PC-3 (cell line): Measurements from ENCODE around the gene USP17L20. TPM values are rescaled to one million over a fixed set of nuclear protein-coding genes. Genes with fewer than 3 reads are reported as not detected.
"Not testable (repeated sequence)": the region's sequence is repeated elsewhere in the genome, so short reads cannot be mapped to it uniquely, and the experiment has no call there.

Experiments
- ATAC-seq: fragments of 200-7000 bp; cut with Tn5 transposase; 2 replicates; pipeline ENCODE4 v1.9.1; 2020; ENCODE audit warnings: mild to moderate bottlenecking, moderate library complexity
- Bru-seq: library from RNA; stranded (reverse); fragments of 400-500 nt; gene quantifications from one replicate; lab custom pipeline; 2021; lab: Mats Ljungman, UMichigan
- BruChase-seq, 2 experiments: library from RNA; stranded (reverse); fragments of 400-500 nt; gene quantifications; one replicate each; lab custom pipeline; 2021; lab: Mats Ljungman, UMichigan
- BruUV-seq: library from RNA; stranded (reverse); fragments of 400-500 nt; replicated peaks from 2 replicates; lab custom pipeline; 2021; lab: Mats Ljungman, UMichigan
- CTCF ChIA-PET: fragments of 300-600 bp; sonication (Branson Sonifier 250); formaldehyde crosslinking; loops from one replicate; lab custom pipeline; 2022; ENCODE audit warnings: antibody characterized with exemption; lab: Charles Lee
- POLR2A ChIA-PET: fragments of 300-600 bp; sonication (Branson Sonifier 250); formaldehyde crosslinking; loops from one replicate; lab custom pipeline; 2022; ENCODE audit warnings: antibody characterized with exemption; ENCODE audit not compliant: unreplicated experiment; lab: Charles Lee
- DNase-seq: peaks from one replicate; pipeline ENCODE4 v3.0.0-alpha.2; 2015
- H2AFZ ChIP-seq: fragments of 300-600 bp; sonication (generic); 2 replicates; pipeline ENCODE4 v1.6.0; 2016; ENCODE audit warnings: antibody characterized with exemption, low read length
- H3F3A ChIP-seq: fragments of 300-600 bp; sonication (generic); one replicate; pipeline ENCODE4 v1.6.0; 2017; ENCODE audit warnings: antibody characterized with exemption, low read length, control low read depth, mild to moderate bottlenecking; ENCODE audit not compliant: unreplicated experiment
- H3K27ac ChIP-seq: fragments of 300-600 bp; sonication (generic); 2 replicates; pipeline ENCODE4 v1.5.1; 2016; ENCODE audit warnings: mild to moderate bottlenecking, low read length
- H3K27me3 ChIP-seq: fragments of 300-600 bp; sonication (generic); 2 replicates; pipeline ENCODE4 v1.6.1; 2016; ENCODE audit warnings: low read length, mixed read lengths
- H3K36me3 ChIP-seq: fragments of 300-600 bp; sonication (generic); 2 replicates; pipeline ENCODE4 v1.6.1; 2016; ENCODE audit warnings: low read depth, mixed run types, low read length, mixed read lengths
- H3K4me1 ChIP-seq: fragments of 300-600 bp; sonication (generic); 2 replicates; pipeline ENCODE4 v1.5.1; 2016; ENCODE audit warnings: low read length; ENCODE audit not compliant: insufficient read depth
- H3K4me2 ChIP-seq: fragments of 300-600 bp; sonication (generic); 2 replicates; pipeline ENCODE4 v1.6.0; 2016; ENCODE audit warnings: low read length
- H3K4me3 ChIP-seq: fragments of 300-600 bp; sonication (generic); 2 replicates; pipeline ENCODE4 v1.5.1; 2016; ENCODE audit warnings: mild to moderate bottlenecking, low read length, mixed read lengths
- H3K79me2 ChIP-seq: fragments of 300-600 bp; sonication (generic); 2 replicates; pipeline ENCODE4 v1.6.1; 2017; ENCODE audit warnings: low read length, mixed read lengths
- H3K9ac ChIP-seq: fragments of 300-600 bp; sonication (generic); 2 replicates; pipeline ENCODE4 v1.6.0; 2016; ENCODE audit warnings: mild to moderate bottlenecking, low read length
- H3K9me2 ChIP-seq: fragments of 300-600 bp; sonication (generic); replicated peaks from 2 replicates; pipeline ENCODE4 v1.6.1; 2016; ENCODE audit warnings: mixed run types, low read length, mixed read lengths
- H3K9me3 ChIP-seq: fragments of 300-600 bp; sonication (generic); 2 replicates; pipeline ENCODE4 v1.6.1; 2016; ENCODE audit warnings: low read length, mixed read lengths
- H4K20me1 ChIP-seq: fragments of 300-600 bp; sonication (generic); 2 replicates; pipeline ENCODE4 v1.6.1; 2016; ENCODE audit warnings: low read length, mixed read lengths
- intact Hi-C: fragments of 100-400 bp; cut with micrococcal nuclease; formaldehyde crosslinking; loops from 2 replicates; pipeline ENCODE4 v1.9.0; 2023
- long read RNA-seq: library from polyadenylated mRNA; unstranded; transcript quantifications from one replicate; pipeline ENCODE4 v2.0.0, GENCODE V29; 2021; ENCODE audit not compliant: unreplicated experiment
- total RNA-seq: library from RNA; depleted of rRNA; stranded (reverse); fragments of >200 nt; gene quantifications from 2 replicates; pipeline ENCODE4 v1.2.3, GENCODE V29; 2014; rRNA removed

USP17L20 gene, protein sequence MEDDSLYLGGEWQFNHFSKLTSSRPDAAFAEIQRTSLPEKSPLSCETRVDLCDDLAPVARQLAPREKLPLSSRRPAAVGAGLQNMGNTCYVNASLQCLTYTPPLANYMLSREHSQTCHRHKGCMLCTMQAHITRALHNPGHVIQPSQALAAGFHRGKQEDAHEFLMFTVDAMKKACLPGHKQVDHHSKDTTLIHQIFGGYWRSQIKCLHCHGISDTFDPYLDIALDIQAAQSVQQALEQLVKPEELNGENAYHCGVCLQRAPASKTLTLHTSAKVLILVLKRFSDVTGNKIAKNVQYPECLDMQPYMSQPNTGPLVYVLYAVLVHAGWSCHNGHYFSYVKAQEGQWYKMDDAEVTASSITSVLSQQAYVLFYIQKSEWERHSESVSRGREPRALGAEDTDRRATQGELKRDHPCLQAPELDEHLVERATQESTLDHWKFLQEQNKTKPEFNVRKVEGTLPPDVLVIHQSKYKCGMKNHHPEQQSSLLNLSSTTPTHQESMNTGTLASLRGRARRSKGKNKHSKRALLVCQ
- total RNA-seq, result not detected in 2 replicates
- Bru-seq, nascent RNA, result not detected
- not detected for BruChase-seq, experiment 1, labeled RNA remaining after a 6-hour chase
- BruChase-seq, experiment 2, labeled RNA remaining after a 2-hour chase, result not detected
- long read RNA-seq, result 0 reads

- H3F3A ChIP-seq, H3K36me3 ChIP-seq, H3K4me3 ChIP-seq, H2AFZ ChIP-seq, H3K4me2 ChIP-seq, H3K9ac ChIP-seq, H3K27ac ChIP-seq, H3K27me3 ChIP-seq, CTCF ChIA-PET, H3K9me2 ChIP-seq, H3K4me1 ChIP-seq, intact Hi-C loops, H3K9me3 ChIP-seq, H3K79me2 ChIP-seq, BruUV-seq, DNase-seq, POLR2A ChIA-PET, ATAC-seq, H4K20me1 ChIP-seq: not testable (repeated sequence)
Measured at GRCh38 chr4:9257824-9258223, at the start of gene USP17L20. Gene USP17L20, plus strand, starts transcription at chr4:9258124. Its CDS starts 0 bp downstream, at chr4:9258124.

GRCh38 chr4:9210357-9210756 is 47.6 kb upstream of the USP17L20 start, which contains the start of gene USP17L10:
Gene USP17L10, plus strand, starts transcription at chr4:9210657. Its CDS starts 0 bp downstream, at chr4:9210657.
- H3K27ac ChIP-seq, CTCF ChIA-PET, H3K9me3 ChIP-seq, H3K4me1 ChIP-seq, H3K9me2 ChIP-seq, H3K36me3 ChIP-seq, ATAC-seq, H3K4me3 ChIP-seq, H4K20me1 ChIP-seq, intact Hi-C loops, H3K27me3 ChIP-seq, H3F3A ChIP-seq, H3K79me2 ChIP-seq, POLR2A ChIA-PET, DNase-seq, H2AFZ ChIP-seq, H3K9ac ChIP-seq, BruUV-seq, H3K4me2 ChIP-seq: not testable (repeated sequence)

GRCh38 chr4:9214701-9215100 is 43.2 kb upstream of the USP17L20 start:
- DNase-seq, H3K4me2 ChIP-seq, CTCF ChIA-PET, POLR2A ChIA-PET, H3K9me3 ChIP-seq, H3K27me3 ChIP-seq, H2AFZ ChIP-seq, H3F3A ChIP-seq, H3K79me2 ChIP-seq, H3K4me1 ChIP-seq, H3K36me3 ChIP-seq, intact Hi-C loops, H3K4me3 ChIP-seq, BruUV-seq, H3K9me2 ChIP-seq, H3K9ac ChIP-seq, ATAC-seq, H3K27ac ChIP-seq, H4K20me1 ChIP-seq: not testable (repeated sequence)

GRCh38 chr4:9215105-9215504 is 42.8 kb upstream of the USP17L20 start, which contains the start of gene USP17L11:
Gene USP17L11, plus strand, starts transcription at chr4:9215405. Its CDS starts 0 bp downstream, at chr4:9215405.
- H3K27ac ChIP-seq, H3K4me2 ChIP-seq, H3K4me3 ChIP-seq, H3K9me2 ChIP-seq, DNase-seq, H2AFZ ChIP-seq, POLR2A ChIA-PET, H3K9ac ChIP-seq, H3K27me3 ChIP-seq, ATAC-seq, intact Hi-C loops, H3K4me1 ChIP-seq, H3F3A ChIP-seq, H4K20me1 ChIP-seq, H3K9me3 ChIP-seq, H3K36me3 ChIP-seq, BruUV-seq, CTCF ChIA-PET, H3K79me2 ChIP-seq: not testable (repeated sequence)

DNA sequence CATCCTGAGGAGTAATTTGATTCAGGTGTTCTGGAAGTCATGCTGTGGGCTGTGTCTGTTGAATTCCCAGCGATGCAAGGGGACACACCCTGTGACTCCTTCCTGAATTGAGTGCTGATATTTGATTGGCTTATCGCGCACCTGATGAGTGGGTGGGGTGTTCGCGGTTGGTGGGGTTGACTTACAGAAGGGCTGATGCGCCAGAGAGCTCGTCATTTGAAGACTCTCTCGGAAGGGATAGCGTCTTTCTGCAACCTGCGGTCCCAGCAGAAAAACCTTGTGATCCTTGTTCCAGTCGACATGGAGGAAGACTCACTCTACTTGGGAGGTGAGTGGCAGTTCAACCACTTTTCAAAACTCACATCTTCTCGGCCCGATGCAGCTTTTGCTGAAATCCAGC is 38.1 kb upstream of the USP17L20 start, which contains the start of gene USP17L12:
USP17L12 (plus strand) TSS at position 301 of the 400 bp plus-strand sequence; CDS start at position 301, 0 bp downstream.
- CTCF ChIA-PET, BruUV-seq, H3K36me3 ChIP-seq, H3K9me2 ChIP-seq, H3K27ac ChIP-seq, H3K27me3 ChIP-seq, H3K9ac ChIP-seq, H2AFZ ChIP-seq, DNase-seq, H3K79me2 ChIP-seq, H3K4me1 ChIP-seq, H3K9me3 ChIP-seq, H3K4me3 ChIP-seq, H4K20me1 ChIP-seq, ATAC-seq, POLR2A ChIA-PET, H3K4me2 ChIP-seq, intact Hi-C loops, H3F3A ChIP-seq: not testable (repeated sequence)

DNA sequence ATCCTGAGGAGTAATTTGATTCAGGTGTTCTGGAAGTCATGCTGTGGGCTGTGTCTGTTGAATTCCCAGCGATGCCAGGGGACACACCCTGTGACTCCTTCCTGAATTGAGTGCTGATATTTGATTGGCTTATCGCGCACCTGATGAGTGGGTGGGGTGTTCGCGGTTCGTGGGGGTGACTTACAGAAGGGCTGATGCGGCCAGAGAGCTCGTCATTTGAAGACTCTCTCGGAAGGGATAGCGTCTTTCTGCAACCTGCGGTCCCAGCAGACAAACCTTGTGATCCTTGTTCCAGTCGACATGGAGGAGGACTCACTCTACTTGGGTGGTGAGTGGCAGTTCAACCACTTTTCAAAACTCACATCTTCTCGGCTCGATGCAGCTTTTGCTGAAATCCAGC is 33.3 kb upstream of the USP17L20 start, which contains the start of gene USP17L13:
USP17L13 (plus strand) TSS at position 301 of the 400 bp plus-strand sequence; CDS start at position 301, 0 bp downstream.
- H3K36me3 ChIP-seq, H3K79me2 ChIP-seq, H3F3A ChIP-seq, H4K20me1 ChIP-seq, H3K9me3 ChIP-seq, BruUV-seq, H3K9me2 ChIP-seq, H3K4me2 ChIP-seq, CTCF ChIA-PET, POLR2A ChIA-PET, H3K27ac ChIP-seq, H3K4me3 ChIP-seq, H3K27me3 ChIP-seq, H2AFZ ChIP-seq, DNase-seq, intact Hi-C loops, ATAC-seq, H3K4me1 ChIP-seq, H3K9ac ChIP-seq: not testable (repeated sequence)
